ENCODE data around the gene PTK6. TPM values are rescaled to one million over a fixed set of nuclear protein-coding genes. Genes with fewer than 3 reads are reported as not detected.
"Not testable (repeated sequence)": the region's sequence is repeated elsewhere in the genome, so short reads cannot be mapped to it uniquely, and the experiment has no call there.

PTK6 gene
- total RNA-seq, 1 donor from 2014 or later: 4.9 TPM

DNA sequence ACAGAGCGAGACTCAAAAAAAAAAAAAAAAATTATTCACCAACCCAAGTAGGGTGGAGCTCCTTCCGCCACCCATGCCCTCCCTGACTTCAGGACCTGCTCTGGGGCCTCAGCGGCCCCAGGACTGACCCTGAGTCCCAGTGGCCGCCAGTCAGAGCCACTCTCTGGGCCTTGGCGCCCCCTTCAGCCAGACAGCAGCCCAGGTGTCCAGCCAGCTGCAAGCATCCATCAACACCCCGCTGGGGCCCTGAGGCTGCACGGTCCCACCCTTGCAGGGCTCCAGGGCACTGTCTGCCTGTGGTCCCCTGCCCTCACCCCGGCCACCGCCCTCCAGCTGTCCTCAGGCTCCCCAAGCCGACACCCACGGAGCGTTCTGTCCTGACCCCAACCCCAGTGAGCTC, 53.3 kb downstream of the PTK6 start:
- no peak for ATAC-seq
- H3K27me3 ChIP-seq: peaks cover 42% of the 10 kb centered on the region
- intact Hi-C loops (cut with DNase I): no loop called here
- no peaks in the 10 kb centered on the region for H3K9me3 ChIP-seq
- no peaks in the 10 kb centered on the region for H3K4me1 ChIP-seq
- H3K27ac ChIP-seq: no peak overlapping the region
- DNase-seq: no peak
- no peak for TF ChIP-seq CTCF (IDR thresholded peaks at IDR 0.05)
- no peaks in the 10 kb centered on the region for H3K36me3 ChIP-seq
- H3K4me3 ChIP-seq: no peak overlapping the region

DNA sequence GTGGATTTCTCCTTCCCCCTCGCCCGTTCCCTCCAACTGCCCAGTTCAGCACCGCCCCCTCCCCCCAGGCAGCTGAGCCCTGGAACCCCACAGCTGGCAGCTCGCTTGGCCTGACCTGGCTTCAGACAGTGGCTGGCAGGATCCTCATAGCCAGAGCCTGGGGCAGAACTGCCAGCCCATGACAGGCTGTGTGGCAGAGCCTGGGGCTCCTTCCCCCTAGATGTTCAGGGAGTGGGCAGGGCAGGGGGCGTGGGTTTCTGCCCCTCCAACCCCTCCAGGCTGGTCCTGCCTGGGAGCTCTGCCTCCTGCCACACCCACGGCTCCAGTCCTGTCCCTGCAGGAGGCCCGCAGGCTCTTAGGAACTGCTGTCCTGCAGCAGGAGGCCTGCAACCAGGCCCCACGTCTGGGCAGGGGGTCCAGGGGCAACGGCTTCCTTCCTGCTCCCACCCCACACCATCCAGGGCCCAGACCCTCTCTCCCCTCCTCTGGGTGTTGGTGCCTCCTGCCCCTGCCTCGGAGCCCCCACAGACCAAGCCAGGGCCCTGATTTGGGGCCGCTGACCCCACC, 55.1 kb downstream of the PTK6 start:
- no peak for TF ChIP-seq CTCF (IDR thresholded peaks at IDR 0.05)
- Histone ChIP-seq H3K36me3 (no peaks in the 10 kb centered on the region), H3K9me3 (no peaks in the 10 kb centered on the region), H3K27me3 (peaks cover 45% of the 10 kb centered on the region), H3K4me1 (no peaks in the 10 kb centered on the region), H3K4me3 (no peak overlapping the region), H3K27ac (no peak overlapping the region)
- ATAC-seq: no peak
- no peak for DNase-seq
- intact Hi-C loops (cut with DNase I): no loop called here

DNA sequence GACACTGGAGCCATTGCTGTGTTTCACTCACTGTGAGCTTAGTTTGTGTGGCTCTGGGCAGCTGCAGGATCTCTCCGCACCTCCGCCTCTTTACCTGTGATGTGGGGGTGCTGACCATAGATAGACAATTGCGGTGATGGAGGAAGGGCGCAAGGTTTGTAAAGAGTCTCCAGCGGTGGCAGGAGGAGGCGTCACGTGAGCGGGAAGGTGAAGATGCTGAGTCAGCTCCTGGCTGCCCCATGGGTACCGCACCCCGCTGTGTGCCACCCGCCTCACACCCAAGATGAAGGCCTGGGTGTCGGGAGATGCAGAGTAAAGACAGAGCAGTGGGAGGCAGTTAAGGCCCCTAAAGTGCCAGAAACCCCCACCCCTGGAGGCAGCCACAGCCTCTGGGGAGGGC, 55.7 kb downstream of the PTK6 start:
- H3K4me1 ChIP-seq: no peaks in the 10 kb centered on the region
- no peak overlapping the region for H3K4me3 ChIP-seq
- no peak for TF ChIP-seq CTCF (IDR thresholded peaks at IDR 0.05)
- intact Hi-C loops (cut with DNase I): no loop called here
- H3K27ac ChIP-seq: no peak overlapping the region
- no peak for ATAC-seq
- no peaks in the 10 kb centered on the region for H3K36me3 ChIP-seq
- no peak for DNase-seq
- H3K9me3 ChIP-seq: no peaks in the 10 kb centered on the region
- peaks cover 51% of the 10 kb centered on the region for H3K27me3 ChIP-seq

GRCh38 chr20:63479695-63480419, 57.3 kb downstream of the PTK6 start:
- H3K4me3 ChIP-seq; H3K36me3 ChIP-seq; H3K27ac ChIP-seq; H3K9me3 ChIP-seq; intact Hi-C loops (cut with DNase I); H3K4me1 ChIP-seq; DNase-seq: not testable (repeated sequence)
- H3K27me3 ChIP-seq: peaks cover 54% of the 10 kb centered on the region
- peak; percentile 4 for ATAC-seq

- intact Hi-C loops (cut with DNase I): no loop called here
- DNase-seq: no peak
- H3K27me3 ChIP-seq: peaks cover 60% of the 10 kb centered on the region
These were observed 58.6 kb downstream of the PTK6 start for GRCh38 chr20:63478346-63479302.

More at GRCh38 chr20:63478346-63479302, 58.6 kb downstream of the PTK6 start:
- H3K36me3 ChIP-seq: no peaks in the 10 kb centered on the region
- TF ChIP-seq CTCF (IDR thresholded peaks at IDR 0.05): no peak
- no peaks in the 10 kb centered on the region for H3K9me3 ChIP-seq
- ATAC-seq: no peak
- no peaks in the 10 kb centered on the region for H3K4me1 ChIP-seq
- no peak overlapping the region for H3K4me3 ChIP-seq
- H3K27ac ChIP-seq: no peak overlapping the region

Other genes starting within 250 kb of the PTK6 start
- gene COL20A1, start 244.2 kb downstream of the PTK6 start, total RNA-seq: not detected
- 0.06 TPM for gene CHRNA4, start 176.0 kb downstream of the PTK6 start, total RNA-seq
- gene KCNQ2, start 64.7 kb downstream of the PTK6 start, total RNA-seq: not detected
- gene EEF1A2, start 38.3 kb downstream of the PTK6 start, total RNA-seq: 0.67 TPM
- gene PPDPF, start 16.6 kb downstream of the PTK6 start, total RNA-seq: 355 TPM
- gene SRMS, start 10.4 kb upstream of the PTK6 start, total RNA-seq: not detected
- 0.32 TPM for gene FNDC11, start 16.8 kb upstream of the PTK6 start, total RNA-seq
- 53.3 TPM for gene HELZ2, start 36.9 kb upstream of the PTK6 start, total RNA-seq
- 11.3 TPM for gene GMEB2, start 89.7 kb upstream of the PTK6 start, total RNA-seq
- gene STMN3, start 116.0 kb upstream of the PTK6 start, total RNA-seq: 12.4 TPM
- gene RTEL1, start 120.9 kb upstream of the PTK6 start, total RNA-seq: 26.7 TPM
- gene TNFRSF6B, start 159.3 kb upstream of the PTK6 start, total RNA-seq: 14.4 TPM
- gene ARFRP1, start 170.6 kb upstream of the PTK6 start, total RNA-seq: 49.4 TPM
- gene ZGPAT, start 170.7 kb upstream of the PTK6 start, total RNA-seq: 27.6 TPM
- gene LIME1, start 199.3 kb upstream of the PTK6 start, total RNA-seq: 7.8 TPM
- 64.1 TPM for gene SLC2A4RG, start 202.4 kb upstream of the PTK6 start, total RNA-seq

Data from upper lobe of right lung (tissue), 1 donor.